HL-60 (cell line): ENCODE results near the gene HELZ.

Source experiments
- CTCF ChIP-seq: IDR thresholded peaks from one replicate; pipeline ENCODE4 v1.5.1; 2011; ENCODE audit warnings: low read length, control low read depth, inconsistent platforms; ENCODE audit not compliant: insufficient read depth
- GABPA ChIP-seq: IDR thresholded peaks from 2 replicates; pipeline ENCODE4 v1.6.1; 2012; ENCODE audit warnings: low read depth
- POLR2AphosphoS5 ChIP-seq: IDR thresholded peaks from 2 replicates; pipeline ENCODE4 v1.6.1; 2012; ENCODE audit warnings: low read depth
- REST ChIP-seq: IDR thresholded peaks from 2 replicates; pipeline ENCODE4 v1.6.1; 2012; ENCODE audit warnings: low read depth; ENCODE audit not compliant: insufficient replicate concordance
- SPI1 ChIP-seq: IDR thresholded peaks from 2 replicates; pipeline ENCODE4 v1.6.1; 2012; ENCODE audit warnings: low read depth, mild to moderate bottlenecking, borderline replicate concordance

- TF ChIP-seq CTCF, result no peak
- TF ChIP-seq REST, result no peak
- no peak for TF ChIP-seq POLR2AphosphoS5
- TF ChIP-seq SPI1, result no peak
- no peak for TF ChIP-seq GABPA
Observed at GRCh38 chr17:67281053-67281452, 36.1 kb upstream of the HELZ start.
